NCI-H2227 (cell line): ENCODE data around the gene DUSP22.
"Not testable (repeated sequence)": the region's sequence is repeated elsewhere in the genome, so short reads cannot be mapped to it uniquely, and the experiment has no call there.

Experiments used
- DNase-seq: peaks from one replicate; lab custom pipeline; 2025; ENCODE audit not compliant: unreplicated experiment; lab: John Stamatoyannopoulos, UW

DUSP22 gene

GRCh38 chr6:362231-362923, 70.1 kb downstream of the DUSP22 start:
- DNase-seq: no peak

GRCh38 chr6:362924-363249, 70.6 kb downstream of the DUSP22 start:
- DNase-seq: no peak

GRCh38 chr6:363291-363690, 71.0 kb downstream of the DUSP22 start:
- no peak for DNase-seq

DNA sequence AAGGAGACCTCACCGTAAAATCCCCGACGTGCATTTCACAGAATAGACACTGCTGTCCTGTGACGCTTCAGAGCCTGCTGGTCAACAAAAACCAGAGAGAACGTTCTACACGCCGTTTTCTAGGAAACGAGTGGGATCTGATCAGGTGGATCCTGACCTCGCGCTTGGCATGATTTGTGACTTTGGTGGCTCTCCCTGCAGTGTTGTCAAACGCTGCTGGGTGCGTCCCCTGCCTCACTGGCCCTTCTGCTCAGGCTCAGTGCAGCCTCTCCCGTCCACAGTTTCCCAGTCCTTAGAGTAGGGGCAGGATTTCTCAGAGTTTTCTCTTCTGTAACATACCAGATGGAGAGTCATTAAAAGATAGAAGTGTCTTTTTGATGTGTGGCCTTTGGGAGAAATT, 71.6 kb downstream of the DUSP22 start:
- DNase-seq: no peak

DNA sequence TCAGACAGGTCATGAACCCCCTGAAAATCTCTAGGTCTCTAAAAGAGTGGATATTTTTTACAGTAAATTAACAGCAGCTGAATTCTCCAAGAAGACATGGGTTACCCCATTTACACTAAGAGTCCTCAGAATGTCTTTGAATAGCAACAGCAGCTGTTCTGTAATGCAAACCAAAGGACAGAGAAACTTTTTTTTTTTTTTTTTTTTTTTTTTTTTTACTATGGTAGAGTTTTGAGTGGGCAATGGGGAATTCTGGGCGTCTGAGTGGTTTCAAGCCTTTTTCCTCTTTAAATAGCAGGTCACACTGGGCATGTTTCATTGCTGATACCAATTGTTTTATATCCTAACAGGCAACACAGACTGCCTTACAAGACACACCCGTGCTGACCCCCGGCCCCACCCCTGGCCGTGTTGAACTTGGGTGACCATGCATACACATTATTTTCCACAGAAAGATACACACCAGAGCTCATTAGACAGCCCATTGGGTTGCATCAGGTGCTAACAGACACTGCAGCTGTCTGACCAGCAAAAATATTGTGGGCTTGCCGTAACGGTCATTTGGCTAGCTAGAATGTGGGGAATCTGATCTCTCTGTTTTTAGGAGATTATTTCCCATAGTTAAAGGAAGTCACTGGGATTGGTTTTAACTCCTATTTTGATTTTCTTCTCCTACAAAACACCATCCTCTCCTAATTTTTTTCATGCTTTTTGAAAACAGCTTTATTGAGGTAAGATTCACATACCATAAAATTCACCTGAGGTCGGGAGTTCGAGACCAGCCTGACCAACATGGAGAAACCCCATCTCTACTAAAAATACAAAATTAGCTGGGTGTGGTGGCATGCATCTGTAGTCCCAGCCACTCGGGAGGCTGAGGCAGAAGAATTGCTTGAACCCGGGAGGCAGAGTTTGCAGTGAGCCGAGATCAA, 72.6 kb downstream of the DUSP22 start:
- no peak for DNase-seq

DNA sequence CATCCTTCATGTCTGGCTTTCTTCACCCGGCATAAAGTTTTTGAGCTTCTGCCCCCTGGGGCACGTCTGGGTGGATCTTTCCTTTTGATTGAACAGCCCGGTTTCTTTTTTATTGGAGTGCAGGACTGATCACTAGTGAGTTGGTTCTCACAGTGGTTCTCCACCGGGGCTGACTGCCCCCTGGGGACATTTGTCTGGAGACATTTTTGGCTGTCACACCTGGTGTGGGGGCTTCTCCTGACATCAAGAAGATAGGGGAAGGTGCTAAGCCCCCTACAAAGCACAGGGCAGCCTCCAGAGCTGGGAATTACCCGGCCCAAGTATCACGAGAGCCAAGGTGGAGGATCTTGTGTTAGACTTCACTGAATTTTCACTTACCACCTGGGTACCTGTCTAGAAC, 73.5 kb downstream of the DUSP22 start:
- DNase-seq: no peak

GRCh38 chr6:366389-367297, 74.4 kb downstream of the DUSP22 start:
- no peak for DNase-seq

DNA sequence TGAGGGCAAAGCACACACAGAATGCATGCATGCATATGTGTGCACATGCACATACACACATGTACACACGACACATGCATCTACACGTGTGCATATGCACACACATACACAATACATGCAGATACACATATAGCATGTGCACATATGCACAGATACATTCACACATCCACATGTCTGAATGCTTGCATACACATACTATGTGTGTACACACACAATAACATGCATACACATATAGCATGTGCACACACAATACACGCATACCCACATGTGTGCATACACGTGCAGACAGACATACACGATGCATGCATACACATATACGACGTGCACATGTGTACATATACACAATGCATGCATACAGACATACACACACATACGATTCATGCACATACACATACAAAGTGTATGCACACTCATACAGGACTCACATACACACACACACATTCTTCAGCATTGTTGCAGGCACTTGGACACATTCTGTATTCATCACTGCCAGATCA, 75.1 kb downstream of the DUSP22 start:
- no peak for DNase-seq

DNA sequence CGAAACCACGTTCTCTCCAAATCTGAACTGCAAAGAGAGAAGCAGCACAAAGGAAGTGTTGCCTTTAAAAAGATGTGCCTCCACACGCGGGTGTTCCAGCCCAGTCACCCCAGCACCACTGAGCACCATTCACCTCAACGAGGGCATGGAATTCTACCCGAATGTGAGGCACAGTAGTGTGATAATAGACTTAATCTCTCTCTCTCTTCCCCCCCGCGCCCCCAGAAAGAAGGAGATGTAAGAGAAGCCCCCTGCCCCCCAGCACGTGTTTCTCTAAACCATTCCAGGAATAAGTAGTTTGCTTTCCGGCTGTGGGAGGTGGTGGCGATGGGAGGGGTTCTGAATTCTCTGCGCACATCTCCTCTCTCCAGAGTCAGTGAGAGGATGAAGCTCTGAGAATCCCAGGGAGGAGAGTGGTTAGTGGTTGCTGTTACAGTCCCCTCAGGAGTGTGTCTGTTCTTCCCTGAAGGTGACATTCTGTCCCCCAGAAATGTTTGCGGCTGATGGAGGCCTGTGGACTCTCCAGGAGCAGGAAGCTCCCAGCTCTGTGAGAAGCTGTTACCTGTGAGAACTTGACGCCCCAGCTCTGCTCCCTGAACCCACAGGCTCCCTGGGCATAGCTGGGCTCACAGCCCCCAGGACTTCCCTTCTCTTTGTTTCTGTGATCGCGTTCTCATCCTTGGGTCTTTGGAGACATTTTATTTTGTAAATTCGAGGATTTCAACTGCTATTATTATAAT, 75.8 kb downstream of the DUSP22 start:
- DNase-seq: no peak

DNA sequence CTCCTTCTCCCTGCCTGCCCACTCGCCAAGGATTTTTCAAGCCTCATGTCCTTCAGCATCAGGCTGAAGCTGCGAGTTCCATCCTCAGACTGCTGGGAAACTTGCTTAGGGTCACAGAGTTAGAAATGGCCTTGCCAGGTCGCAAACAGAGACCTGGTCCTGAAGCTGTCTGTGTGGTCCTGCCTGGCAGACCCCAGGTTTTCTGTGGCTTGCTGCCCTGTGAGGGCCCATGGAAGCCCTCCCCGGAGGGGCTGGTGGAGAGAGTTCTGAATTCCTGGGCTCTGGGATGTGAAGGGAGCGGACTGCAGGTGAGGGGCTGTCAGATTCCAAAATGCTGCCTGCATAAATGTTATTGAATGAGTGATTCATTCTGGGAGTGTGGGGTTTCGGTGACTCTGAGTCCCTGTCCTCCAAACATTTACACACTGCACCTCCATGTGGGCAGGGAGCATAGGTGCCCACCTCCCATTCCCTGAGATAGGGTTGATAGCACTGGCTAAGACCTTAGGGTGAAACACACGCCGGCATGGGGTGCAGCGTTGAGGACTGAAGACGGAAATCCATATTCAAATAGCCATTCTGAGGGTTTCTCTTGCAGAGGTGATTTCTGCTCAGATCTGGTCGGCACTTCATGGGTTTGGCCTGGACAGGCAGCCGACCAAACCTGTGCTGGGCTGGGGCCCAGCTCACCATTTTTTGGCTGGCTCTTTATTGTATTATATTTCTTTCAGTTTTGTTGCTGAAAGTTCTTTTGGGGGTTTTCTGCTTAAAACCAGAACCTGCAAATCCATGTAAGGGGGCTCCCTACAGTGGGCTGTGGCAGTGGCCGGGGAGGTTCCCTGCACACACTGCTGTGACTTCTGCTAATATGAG, 77.5 kb downstream of the DUSP22 start:
- no peak for DNase-seq

- no peak for DNase-seq
Measured at GRCh38 chr6:370555-370954, 78.3 kb downstream of the DUSP22 start.

GRCh38 chr6:371851-372250, 79.6 kb downstream of the DUSP22 start:
- DNase-seq: not testable (repeated sequence)

- no peak for DNase-seq
Measured at GRCh38 chr6:372336-372911, 80.1 kb downstream of the DUSP22 start.

- no peak for DNase-seq
Measured at GRCh38 chr6:373031-373430, 80.7 kb downstream of the DUSP22 start.

- no peak for DNase-seq
Measured at GRCh38 chr6:373773-374724, 81.8 kb downstream of the DUSP22 start.

DNA sequence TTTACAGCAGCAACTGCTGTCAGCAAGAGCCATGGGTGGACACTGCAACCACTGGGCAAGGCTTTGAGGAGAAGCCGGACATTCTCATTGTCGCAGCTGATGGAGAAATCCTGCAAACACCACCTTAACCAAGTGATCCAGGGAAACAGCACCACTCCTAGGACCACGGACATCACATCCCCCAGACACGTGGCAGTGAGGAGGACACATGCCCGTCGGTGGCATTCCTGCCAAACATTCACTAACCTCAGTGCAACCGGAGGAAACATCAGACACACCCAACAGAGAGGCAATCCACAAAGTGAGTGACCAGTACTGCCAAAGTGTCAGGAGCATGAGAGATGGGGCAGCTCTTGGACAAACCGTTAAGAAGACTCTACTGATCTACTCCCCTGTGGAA, 82.7 kb downstream of the DUSP22 start:
- DNase-seq: no peak

- no peak for DNase-seq
Measured at GRCh38 chr6:376827-377640, 84.7 kb downstream of the DUSP22 start.
